GM19023 (cell line): ENCODE data around the gene EEFSEC.
A peak's percentile ranks its signal among the peaks of the same experiment; 100 is the strongest.
"Not testable (repeated sequence)": the region's sequence is repeated elsewhere in the genome, so short reads cannot be mapped to it uniquely, and the experiment has no call there.

ENCODE experiments used
- ATAC-seq: cut with Tn5 transposase; IDR thresholded peaks from one replicate; pipeline ENCODE4 v1.9.1; 2021; ENCODE audit warnings: mild to moderate bottlenecking, moderate library complexity; ENCODE audit not compliant: unreplicated experiment

The EEFSEC gene

DNA sequence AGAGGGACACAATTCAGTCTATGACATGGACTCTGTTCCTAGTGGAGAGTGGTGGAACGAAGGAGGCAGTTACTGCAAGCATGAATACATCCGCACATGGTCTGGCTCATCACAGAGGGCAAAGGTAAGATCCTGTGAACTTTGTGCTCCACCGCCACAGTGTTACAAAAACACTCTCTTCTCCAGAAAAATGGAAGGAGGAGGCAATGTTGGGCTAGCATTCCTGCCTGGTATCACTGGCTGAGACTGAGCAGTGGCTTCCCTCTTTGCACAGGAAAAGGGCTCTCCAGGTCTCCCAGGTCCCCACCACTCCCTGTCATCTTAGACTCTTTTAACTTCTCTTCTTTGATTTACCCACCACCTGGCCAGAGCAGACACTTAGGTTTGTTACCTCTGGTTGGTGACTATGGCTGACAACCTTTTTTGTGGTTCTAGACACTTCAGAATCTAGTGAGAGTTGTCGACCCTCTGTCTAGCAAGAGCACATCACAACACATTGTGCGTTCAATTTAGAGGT, 1.5 kb upstream of the EEFSEC start:
- no peak for ATAC-seq

DNA sequence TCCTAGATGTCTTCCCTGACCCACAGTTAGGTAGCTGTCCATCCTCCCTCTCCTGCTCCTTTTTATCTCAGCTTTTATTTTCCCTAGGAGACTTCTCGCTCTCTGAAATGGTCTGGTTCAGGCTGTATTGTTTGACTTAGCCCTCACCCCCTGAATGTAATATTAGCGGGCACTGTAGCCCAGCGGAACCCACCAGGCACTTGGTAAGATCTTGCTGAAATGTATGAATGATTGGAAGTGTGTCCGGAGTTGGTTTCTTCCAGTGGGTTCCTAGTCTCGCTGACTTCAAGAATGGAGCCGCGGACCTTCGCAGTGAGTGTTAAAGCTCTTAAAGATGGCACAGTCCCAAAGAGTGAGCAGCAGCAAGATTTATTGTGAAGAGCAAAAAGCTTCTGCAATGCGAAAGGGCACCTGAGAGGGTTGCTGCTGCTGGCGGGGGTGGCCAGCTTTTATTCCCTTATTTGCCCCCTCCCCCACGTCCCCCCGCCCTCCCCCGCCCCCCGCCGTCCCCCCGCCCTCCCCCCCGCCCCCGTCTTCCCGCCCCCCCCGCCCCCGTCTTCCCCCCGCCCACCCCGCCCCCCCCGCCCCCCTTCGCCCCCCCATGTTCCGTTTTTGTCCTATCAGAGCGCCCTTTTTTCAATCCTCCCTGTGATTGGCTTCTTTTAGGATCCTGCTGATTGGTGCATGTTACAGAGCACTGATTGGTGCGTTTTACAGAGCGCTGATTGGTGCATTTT, 694 bp upstream of the EEFSEC start:
- ATAC-seq = peak; percentile 48

DNA sequence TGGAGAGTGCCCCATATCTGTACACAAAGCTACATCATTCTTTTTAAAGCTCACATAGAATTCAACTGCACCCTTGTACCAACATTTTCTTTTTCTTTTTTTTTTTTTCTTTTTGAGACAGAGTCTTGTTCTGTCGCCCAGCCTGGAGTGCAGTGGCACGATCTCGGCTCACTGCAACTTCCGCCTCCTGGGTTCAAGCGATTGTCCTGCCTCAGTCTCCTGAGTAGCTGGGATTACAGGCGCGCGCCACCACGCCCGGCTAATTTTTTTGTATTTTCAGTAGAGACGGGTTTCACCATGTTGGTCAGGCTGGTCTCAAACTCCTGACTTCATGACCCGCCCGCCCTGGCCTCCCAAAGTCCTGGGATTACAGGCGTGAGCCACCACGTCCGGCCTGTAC, 1.1 kb downstream of the EEFSEC start:
- ATAC-seq = not testable (repeated sequence)

DNA sequence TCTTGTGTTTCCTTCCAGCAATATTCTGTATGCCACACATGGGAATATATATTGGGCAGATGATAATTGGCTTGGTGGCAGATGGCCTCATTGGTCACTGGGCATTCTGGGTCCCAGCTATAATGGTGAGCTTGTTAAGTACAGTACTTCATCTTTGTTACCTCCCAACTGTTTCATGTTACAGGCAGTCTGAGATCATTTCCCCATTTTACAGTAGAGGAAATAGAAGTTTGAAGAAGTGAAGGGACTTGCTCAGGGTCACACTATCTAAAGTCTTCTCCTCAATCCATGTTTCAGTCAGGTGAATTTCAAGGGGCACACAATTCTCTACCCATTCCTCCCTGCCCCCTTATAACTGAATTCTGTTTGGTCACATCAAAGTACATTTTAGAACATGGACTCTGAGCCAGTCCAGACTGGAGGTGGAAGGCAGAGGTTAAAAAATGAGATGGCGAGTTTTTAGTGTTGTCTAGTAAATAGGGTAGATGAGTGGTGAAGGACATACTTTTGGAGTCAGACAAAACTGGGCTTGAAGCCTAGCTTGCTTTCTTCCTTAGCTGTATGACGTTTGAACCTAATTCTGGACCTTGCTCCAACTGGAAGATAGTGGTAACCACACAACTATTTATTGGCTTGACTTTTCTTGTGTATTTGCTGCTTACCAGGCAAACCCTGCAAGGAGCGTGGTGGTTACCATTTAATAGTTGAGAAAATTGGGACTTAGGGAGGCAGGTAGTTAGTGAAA, 2.5 kb downstream of the EEFSEC start:
- no peak for ATAC-seq

DNA sequence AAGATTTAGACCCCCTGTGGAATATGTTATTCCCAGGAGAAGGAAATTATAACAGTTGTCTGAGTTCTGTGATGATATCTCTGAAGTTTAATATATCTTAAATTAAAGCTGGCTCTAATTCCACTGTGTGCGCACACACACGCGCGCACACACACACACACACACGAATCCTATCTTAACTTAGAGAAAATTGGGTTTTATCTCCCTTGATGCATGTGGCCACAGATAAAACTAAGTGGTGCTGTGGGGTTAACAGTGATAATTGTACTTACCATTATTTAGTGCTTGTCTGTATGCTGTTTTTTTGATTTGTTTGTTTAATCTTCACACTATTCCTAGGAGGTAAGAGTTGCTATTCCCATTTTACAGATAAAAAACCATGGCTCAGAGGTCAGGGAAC, 7.4 kb downstream of the EEFSEC start:
- no peak for ATAC-seq

DNA sequence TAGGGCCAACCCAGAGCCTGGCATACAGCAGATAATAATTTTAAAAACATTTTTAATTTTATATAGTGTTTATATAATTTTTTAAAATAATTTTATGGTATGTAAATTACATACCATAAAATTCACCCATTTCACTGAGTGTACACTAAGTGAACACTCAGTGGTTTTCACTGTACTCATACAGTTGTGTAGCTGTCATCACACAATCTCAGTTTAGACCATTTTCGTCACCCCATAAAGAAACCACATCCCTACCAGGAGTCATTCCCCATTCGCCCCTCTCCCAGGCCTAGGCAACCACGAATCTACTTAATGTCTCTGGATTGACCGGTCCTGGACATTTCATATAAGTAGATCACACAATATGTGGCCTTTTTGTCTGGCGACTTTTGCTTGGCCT, 10.2 kb downstream of the EEFSEC start:
- ATAC-seq = no peak

DNA sequence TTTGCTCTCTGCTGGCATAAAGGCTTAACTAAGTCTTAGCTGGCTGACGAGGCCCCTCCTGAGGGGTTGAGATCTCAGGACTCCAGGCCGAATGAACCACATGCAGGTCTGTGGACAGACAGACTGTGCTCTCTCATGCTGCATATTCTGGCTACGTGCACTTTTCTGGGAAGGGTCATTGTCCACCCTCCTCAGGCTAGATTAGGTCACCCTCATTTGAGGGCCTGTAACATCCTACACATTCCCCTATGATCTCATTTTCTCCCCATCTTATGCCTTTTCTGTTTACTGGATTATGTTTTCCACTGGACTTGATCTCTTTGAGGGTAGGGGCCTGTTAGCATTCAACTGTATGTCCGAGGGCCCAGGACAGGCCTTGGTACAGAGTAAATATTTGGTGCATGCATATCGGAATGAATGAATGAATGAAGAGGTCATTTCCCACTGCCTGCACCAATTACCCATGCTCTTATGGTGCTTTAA, 13.7 kb downstream of the EEFSEC start:
- no peak for ATAC-seq

DNA sequence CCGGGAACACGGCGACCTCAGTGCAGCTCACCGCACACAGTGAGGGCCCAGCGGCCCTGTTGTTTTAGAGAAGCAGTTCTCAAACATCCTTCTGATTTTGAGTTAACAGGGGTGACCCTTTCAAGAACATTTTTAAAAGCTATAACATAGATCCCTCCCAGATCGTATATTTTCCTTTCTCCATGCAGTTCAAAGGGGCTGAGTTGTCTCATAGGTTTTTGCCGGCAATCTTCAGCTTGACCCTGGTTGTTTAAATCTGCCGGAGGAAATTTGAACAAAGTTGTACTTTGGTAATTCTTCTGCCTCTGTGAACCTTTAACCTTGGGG, 14.3 kb downstream of the EEFSEC start:
- ATAC-seq = no peak

DNA sequence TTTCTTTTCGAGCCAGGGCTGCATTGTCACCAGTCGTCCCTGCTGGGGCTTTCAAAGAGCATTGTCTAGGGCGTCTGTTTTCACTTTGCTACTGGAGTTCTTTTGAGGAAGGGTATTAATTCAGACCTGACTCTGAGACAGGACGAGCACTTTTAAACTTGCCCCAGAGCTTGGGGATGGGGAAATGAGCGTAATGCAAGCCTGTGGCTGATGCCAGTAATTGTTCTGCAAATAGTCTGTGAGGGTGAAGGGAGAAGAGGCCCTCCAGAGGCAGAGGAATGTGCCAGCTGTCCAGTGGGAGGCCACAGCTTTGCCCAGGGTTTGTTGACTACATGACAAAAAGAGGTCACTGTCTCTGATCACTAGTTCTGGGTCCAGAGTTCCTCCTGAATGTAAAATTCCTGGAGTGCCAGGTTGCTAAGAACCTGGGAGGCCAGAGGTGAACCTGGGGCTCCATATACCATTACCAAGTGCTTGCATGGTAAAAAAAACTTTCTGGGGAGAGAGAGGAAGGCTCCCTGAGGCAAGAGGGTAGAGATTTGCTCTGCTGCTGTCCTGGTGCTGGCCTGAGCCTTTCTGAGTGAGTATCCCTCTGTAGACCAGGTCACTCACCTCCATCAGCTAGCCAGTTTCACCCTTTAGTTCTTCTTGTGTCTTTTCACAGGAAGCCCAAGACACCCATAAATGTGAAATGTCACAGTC, 14.8 kb downstream of the EEFSEC start:
- no peak for ATAC-seq

DNA sequence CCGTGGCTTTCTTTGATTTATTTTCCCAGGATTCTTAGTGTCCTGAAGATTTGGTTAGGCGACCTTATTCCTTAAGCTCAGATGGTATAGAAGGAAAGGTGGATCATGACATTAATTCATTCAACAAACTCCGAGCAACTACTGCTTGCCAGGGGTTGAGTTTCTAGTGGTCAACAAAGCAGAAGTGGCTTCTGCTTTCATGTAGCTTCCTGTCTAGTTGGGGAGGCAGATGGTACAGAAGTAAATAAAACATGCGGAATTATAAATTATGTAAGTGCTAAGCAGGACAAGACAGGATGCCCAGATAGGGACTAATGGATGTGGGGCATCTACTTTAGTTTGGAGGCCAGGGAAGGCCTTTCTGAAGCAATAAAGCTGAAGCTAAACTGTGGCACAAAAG, 15.6 kb downstream of the EEFSEC start:
- no peak for ATAC-seq

DNA sequence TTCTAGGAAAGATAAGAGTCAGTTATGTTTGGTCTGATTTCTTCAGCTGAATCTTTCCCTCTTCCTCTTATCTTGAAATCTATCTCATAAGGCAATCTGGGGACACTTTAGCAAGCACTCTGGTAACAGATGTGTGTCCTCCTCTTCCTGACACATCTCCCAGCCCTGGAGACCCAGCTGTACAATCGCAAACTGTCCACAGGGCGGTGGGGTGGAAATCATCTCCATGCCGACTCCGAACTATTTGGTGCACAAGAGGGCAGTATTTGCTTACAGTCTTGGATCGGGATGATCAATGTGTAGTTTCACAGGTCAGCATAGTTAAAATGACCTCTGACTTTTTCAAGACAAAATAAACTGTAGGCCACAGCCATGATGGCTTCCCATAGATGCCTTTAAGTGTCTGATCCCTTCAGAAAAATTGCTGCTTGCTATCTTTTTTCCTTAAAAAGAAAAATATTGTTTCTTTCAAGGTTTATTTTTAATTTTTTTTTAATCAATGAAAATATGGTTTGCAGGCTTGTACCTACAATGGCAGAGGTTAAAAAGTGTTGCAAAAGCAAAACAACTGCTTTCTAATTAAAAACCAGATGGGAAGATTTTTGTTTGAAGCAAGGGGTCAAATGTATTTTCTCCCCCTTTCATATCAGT, 17.7 kb downstream of the EEFSEC start:
- no peak for ATAC-seq

DNA sequence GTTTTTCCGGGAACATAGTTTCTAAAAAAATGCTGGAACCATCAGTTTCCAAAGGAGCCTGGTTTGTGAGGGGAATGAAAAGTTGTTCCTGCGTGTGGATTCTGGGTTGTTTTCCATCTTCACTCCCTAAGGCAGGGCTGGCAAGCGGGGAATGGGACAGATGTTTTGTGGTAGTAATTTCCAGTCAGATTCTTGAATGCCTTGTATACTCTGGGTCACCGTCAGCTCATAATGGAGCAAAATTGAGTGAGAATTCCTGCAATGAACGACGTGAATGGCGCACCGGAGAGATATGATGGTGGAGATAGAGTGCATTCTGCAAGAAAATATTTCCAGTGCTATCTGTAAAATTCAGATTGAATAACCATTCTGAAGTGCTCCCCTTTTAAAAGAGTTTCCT, 19.9 kb downstream of the EEFSEC start:
- ATAC-seq = no peak

DNA sequence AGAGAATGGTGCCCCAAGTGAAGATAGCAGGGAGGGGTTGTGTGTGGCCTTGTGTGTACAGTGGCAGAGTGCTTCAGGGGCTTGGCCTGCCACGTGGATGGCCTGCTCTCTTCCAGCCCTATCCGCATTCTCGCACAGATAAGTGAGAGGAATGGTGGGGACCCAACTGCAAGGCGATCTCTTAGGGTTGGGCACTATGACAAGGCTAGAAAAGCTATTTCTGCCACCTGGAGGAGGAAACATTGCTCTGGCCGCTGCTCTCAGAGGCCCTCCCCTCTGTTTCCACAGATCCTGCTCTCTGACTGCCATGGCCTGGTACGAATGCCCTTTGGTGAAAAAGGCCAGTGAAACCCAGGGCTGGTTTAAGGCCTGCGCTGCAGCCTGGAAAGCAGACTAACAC, 20.6 kb downstream of the EEFSEC start:
- no peak for ATAC-seq

DNA sequence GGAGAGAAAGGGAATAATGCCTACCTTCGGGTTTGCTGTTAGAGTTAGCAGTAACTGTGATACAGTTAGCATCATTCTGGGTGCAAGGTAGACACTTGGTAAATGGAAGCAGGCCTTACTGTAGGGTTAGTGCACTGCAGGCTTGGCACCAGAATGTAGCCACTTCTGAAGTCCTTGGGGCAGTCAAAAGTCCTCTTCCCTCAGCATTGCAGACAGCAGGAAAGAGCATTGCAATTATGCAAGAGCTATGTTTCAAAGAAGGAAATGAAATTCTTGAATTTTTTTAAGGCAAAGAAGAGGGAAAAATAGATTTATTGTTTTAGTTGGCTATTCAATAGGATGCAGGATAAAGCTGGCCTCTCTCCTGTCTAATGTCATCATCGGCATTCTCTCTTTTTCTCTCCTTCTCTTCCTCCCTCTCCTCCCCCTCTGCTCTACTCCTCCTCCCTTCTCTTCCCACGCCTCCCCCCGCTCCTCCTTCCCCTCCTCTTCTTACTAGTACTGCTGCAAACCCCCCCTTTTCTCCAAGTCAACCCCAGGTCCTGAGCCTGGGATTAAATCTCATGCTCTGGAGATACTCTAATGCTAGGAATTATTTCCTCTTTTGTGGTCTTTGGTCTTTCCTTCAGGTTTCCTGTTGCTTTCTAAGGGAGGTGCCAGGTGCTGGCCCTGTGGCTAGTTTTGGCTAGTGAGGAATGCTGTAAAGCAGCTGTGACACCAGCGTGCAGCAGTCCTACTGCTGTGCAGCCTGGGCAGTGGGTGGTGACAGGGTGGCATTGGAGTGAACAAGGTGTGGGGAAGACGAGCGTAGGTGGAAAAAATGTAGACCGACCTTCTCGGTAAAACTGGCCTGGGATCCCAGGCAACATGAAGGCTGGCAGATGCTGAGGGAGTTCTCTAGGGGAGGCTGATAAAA, 21.7 kb downstream of the EEFSEC start:
- no peak for ATAC-seq

DNA sequence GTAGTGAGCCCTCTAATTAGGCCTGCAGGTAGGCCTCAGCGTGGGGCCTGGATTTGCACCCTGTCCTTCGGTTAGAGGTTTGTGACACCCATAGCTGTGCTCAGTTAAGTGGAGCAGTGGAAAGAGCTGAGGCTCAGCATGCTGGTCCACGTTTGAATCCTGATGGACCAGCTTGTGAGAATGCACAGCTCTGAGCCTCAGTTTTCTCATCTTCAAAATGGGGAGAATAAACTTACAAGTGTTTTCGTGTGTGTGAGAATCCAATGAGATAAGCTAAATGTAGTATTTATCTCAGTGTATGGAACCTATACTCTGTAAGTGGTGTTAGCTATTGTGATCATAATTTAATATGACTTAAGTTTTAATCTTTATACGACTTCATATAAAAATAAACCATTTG, 22.5 kb downstream of the EEFSEC start:
- no peak for ATAC-seq

DNA sequence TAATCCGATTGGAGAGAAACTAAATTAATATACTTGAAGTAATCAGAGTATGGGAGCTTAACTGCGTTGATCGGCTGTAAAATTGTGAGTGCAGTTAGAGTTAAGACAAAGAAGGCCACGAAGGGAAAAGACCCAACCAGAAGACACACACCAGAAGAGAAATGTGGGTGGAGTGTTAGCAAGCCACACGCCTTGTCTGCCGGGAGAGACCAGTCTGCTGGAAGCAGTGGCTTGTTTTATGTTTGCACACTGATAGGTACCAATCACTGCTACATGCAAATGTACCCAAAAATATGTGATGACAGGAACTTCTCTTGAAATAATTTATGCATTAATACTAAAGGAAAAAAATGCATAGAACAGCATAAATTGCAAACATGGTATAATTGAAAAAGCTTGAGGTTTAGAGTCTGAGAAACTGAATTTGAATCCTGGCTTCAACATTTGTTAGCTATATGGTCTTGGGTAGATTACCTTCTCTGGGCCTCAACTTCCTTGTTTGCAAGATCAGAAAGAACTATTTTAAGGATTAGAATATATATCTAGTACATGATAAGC, 23.1 kb downstream of the EEFSEC start:
- no peak for ATAC-seq

DNA sequence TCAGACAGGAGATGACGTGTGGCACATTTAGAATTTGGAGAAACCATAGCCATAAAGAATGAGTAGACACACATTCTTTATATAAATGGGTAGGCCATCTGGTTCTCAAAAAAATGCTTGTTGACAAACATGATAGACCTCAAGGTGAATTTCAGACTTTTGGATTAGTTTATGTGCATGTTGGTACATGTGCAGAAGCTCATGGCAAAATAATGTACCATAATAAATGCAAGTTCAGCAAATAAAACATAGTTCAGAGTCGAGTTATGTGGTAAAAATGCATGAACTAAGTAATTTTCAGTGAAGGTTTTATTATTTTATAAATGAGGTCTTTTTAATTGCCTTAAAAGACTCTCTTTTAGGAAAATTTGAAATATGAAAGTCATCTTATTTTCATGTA, 24.6 kb downstream of the EEFSEC start:
- ATAC-seq = no peak

DNA sequence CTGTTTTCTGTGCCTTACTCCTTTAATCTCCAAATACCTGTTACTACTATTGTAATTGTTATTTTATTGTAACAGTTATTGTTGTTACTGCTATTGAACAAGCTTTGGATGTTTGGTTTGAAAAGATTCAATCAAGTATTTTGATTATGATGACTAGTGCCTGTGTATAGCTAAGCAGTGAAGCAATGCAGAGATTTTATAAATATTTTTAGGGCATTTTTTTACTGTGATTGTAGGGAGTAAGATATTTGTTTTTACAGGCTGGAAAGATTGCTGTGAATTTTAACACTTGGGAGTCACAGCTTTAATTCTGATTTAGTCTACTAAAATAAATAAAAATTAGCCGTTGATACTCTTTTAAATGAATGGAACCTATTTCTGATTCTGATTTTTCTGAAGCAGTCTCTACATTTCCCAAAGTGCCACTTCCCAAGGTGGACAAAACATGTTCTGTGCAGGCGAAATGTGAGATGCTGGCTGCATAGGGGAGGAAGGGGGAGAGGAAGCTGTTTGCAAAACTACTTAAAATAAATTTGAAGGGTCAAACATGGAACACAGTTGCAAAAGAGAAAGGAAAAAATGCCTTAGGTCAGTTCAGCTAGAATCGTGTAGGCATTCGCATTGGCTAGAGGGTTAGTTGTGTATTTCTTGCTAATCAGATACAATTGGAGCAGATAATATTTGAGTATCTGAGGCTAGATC, 25.7 kb downstream of the EEFSEC start:
- ATAC-seq = no peak

DNA sequence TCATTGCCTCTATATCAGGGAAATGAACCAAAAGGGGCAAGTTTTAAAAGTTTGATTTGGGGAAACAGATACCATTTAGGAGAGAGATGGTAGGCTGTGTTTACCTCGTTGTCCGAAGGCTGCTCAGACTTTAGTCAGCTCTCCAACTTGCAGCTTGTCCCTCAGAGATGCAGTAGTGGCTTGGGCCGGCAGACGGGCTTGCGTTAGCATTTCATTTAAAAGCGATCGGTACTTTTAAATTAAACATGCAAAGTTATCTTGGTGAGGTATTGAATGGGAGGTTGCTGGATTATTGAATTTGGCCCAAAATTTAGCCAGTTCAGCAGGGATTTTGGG, 26.2 kb downstream of the EEFSEC start:
- ATAC-seq = no peak
